Measurements from ENCODE around the gene SHC3. TPM values are rescaled to one million over a fixed set of nuclear protein-coding genes. Genes with fewer than 3 reads are reported as not detected.

SHC3 gene
- total RNA-seq, 1 donor from 2014 or later = 0.21 TPM

DNA sequence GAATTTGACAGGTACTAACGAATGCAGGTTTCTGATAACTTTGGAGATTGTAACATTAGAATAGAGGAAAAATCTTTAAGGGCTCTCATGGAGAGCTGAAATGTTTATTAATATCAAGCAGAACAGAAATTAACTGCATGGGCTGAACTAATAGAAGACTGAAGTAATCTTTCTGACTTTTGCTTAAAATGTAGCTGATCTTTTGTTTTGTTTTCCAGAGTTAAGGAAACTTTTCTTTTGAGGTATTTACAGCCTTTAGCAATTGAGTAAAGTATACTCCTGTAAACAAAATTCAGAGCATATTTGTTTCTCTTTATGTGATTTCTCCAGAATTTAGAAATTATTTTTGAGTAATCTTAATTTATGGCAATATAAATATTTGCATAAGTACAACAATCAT lies 43.9 kb downstream of the SHC3 start:
- H3K36me3 Mint-ChIP-seq (ENCODE audit: unreplicated experiment) = no peaks in the 10 kb centered on the region
- H3K27me3 Mint-ChIP-seq (ENCODE audit: unreplicated experiment) = no peaks in the 10 kb centered on the region
- H3K4me3 Mint-ChIP-seq (ENCODE audit: unreplicated experiment) = no peak overlapping the region
- DNase-seq (ENCODE audit: extremely low spot score, unreplicated experiment) = no peak
- no peaks in the 10 kb centered on the region for H3K4me1 Mint-ChIP-seq (ENCODE audit: unreplicated experiment)
- H3K9me3 Mint-ChIP-seq (ENCODE audit: unreplicated experiment) = no peaks in the 10 kb centered on the region
- TF ChIP-seq, protein P1, sequence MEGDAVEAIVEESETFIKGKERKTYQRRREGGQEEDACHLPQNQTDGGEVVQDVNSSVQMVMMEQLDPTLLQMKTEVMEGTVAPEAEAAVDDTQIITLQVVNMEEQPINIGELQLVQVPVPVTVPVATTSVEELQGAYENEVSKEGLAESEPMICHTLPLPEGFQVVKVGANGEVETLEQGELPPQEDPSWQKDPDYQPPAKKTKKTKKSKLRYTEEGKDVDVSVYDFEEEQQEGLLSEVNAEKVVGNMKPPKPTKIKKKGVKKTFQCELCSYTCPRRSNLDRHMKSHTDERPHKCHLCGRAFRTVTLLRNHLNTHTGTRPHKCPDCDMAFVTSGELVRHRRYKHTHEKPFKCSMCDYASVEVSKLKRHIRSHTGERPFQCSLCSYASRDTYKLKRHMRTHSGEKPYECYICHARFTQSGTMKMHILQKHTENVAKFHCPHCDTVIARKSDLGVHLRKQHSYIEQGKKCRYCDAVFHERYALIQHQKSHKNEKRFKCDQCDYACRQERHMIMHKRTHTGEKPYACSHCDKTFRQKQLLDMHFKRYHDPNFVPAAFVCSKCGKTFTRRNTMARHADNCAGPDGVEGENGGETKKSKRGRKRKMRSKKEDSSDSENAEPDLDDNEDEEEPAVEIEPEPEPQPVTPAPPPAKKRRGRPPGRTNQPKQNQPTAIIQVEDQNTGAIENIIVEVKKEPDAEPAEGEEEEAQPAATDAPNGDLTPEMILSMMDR (IDR thresholded peaks at IDR 0.05) = no peak
- H3K27ac Mint-ChIP-seq (ENCODE audit: unreplicated experiment) = no peak overlapping the region

DNA sequence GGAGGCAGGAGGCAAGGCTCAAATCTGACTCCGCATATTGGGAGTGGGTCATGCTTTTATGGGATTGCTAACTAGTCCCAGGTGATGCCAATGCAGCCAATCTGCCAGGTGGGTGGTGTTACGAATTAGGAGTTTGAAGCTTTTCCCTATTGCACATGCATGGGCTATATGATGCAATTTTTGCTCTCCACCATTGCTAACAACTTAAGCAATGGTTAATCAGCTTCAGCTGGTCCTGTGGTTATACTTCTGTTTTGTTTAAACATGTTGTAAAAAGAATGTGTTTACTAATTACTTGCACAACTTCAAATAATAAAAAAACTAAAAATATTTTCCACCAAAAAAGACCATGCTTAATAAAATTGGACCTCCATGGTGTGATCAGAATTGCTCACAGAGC lies 55.7 kb downstream of the SHC3 start:
- H3K4me3 Mint-ChIP-seq (ENCODE audit: unreplicated experiment) = no peak overlapping the region
- H3K4me1 Mint-ChIP-seq (ENCODE audit: unreplicated experiment) = no peaks in the 10 kb centered on the region
- TF ChIP-seq, protein P1 (IDR thresholded peaks at IDR 0.05) = no peak
- no peaks in the 10 kb centered on the region for H3K27me3 Mint-ChIP-seq (ENCODE audit: unreplicated experiment)
- H3K27ac Mint-ChIP-seq (ENCODE audit: unreplicated experiment) = no peak overlapping the region
- DNase-seq (ENCODE audit: extremely low spot score, unreplicated experiment) = no peak
- no peaks in the 10 kb centered on the region for H3K36me3 Mint-ChIP-seq (ENCODE audit: unreplicated experiment)
- H3K9me3 Mint-ChIP-seq (ENCODE audit: unreplicated experiment) = peaks cover 14% of the 10 kb centered on the region

DNA sequence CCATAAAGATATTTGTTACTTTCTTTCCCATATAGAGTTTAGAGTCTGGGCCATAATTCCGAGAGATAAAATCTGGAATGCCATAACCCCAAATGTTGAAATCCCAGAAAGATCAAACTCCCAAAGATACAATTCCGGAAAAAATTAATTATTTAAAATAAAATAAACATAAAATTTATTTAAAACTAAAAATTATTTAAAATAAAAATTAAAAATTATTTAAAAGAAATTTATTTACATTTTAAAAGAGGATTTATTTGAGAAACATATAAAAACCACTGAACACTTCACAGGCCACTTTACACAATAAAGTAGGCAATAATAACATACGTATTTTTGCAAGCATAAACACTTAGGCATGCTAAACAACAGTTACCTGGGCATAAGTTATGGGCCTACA lies 57.9 kb downstream of the SHC3 start:
- Mint-ChIP-seq H3K27me3 (ENCODE audit: unreplicated experiment) (no peaks in the 10 kb centered on the region), H3K9me3 (ENCODE audit: unreplicated experiment) (peaks cover 14% of the 10 kb centered on the region), H3K36me3 (ENCODE audit: unreplicated experiment) (no peaks in the 10 kb centered on the region), H3K4me1 (ENCODE audit: unreplicated experiment) (no peaks in the 10 kb centered on the region), H3K27ac (ENCODE audit: unreplicated experiment) (no peak overlapping the region), H3K4me3 (ENCODE audit: unreplicated experiment) (no peak overlapping the region)
- DNase-seq (ENCODE audit: extremely low spot score, unreplicated experiment) = no peak
- TF ChIP-seq, protein P1 (IDR thresholded peaks at IDR 0.05) = no peak

DNA sequence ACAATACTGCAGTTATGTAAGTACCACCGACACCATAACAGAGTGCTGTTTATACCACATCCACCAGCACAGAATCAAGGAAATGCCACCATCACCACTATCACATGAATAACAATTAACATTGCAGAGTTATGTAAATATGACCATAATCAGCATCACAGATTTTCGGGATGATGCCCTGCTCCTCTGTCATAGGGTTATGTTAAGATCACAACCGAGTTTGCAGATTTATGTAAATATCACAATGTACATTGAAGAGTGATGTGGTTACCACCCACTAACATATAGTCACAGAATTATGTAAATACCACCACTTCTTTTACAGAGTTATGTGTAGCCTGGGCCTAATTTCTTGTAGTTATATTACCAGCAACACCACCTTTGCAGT lies 61.8 kb downstream of the SHC3 start:
- no peak overlapping the region for H3K4me3 Mint-ChIP-seq (ENCODE audit: unreplicated experiment)
- TF ChIP-seq, protein P1 (IDR thresholded peaks at IDR 0.05) = no peak

DNA sequence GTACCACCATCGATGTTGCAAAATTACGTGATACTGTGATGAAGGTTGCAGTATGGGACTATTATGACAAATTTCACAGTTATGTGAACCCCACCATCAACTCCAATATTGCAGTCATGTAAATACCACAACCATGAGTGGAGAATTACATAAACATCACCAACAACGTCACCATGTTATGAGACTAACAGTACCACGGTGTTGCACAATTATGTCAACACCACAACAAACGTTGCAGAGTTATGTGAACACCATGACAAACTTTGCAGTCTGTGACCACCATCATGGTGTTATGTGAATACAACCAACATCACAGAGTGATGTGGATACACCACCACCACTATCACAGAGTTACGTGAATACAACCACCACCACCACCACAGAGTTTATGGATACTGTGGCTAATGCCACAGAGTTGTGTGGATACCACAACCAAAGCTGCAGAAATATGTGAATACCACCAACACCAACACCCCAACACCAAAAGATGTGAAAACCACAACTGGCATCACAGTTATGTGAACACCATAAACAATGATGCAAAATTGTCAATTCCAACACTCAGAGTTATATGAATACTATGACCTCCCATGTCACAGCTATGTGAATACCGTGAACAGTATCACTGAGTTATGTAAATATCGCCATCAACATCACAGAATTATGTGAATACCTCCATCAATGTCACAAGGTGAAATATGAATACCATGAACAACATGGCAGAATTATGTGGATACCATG lies 62.4 kb downstream of the SHC3 start:
- Mint-ChIP-seq H3K27me3 (ENCODE audit: unreplicated experiment) (peaks cover 5% of the 10 kb centered on the region), H3K4me3 (ENCODE audit: unreplicated experiment) (no peak overlapping the region), H3K9me3 (ENCODE audit: unreplicated experiment) (peaks cover 14% of the 10 kb centered on the region), H3K4me1 (ENCODE audit: unreplicated experiment) (no peaks in the 10 kb centered on the region), H3K27ac (ENCODE audit: unreplicated experiment) (no peak overlapping the region), H3K36me3 (ENCODE audit: unreplicated experiment) (no peaks in the 10 kb centered on the region)
- TF ChIP-seq, protein P1 (IDR thresholded peaks at IDR 0.05) = no peak
- no peak for DNase-seq (ENCODE audit: extremely low spot score, unreplicated experiment)

More for the DNA sequence above, 61.8 kb downstream of the SHC3 start:
- H3K9me3 Mint-ChIP-seq (ENCODE audit: unreplicated experiment) = peaks cover 14% of the 10 kb centered on the region
- H3K27me3 Mint-ChIP-seq (ENCODE audit: unreplicated experiment) = peaks cover 3% of the 10 kb centered on the region
- DNase-seq (ENCODE audit: extremely low spot score, unreplicated experiment) = no peak
- no peaks in the 10 kb centered on the region for H3K4me1 Mint-ChIP-seq (ENCODE audit: unreplicated experiment)
- H3K36me3 Mint-ChIP-seq (ENCODE audit: unreplicated experiment) = no peaks in the 10 kb centered on the region
- H3K27ac Mint-ChIP-seq (ENCODE audit: unreplicated experiment) = no peak overlapping the region

Measured in osteocyte (in vitro differentiated cells).